Measurements from ENCODE around the gene SAP30BP. TPM values are rescaled to one million over a fixed set of nuclear protein-coding genes. Genes with fewer than 3 reads are reported as not detected.

SAP30BP gene
- total and polyA plus RNA-seq, 2 donors = 72.4 to 85.4 TPM

GRCh38 chr17:75668489-75668888 is 1.4 kb downstream of the SAP30BP start:
- peaks cover 14 to 18% of the 10 kb centered on the region in 2 donors for H3K4me1 ChIP-seq (ENCODE audit: control insufficient read depth in 2 of 2, insufficient read depth in 2 of 2, low read length in 2 of 2)
- no peak overlapping the region for H3K27ac ChIP-seq (ENCODE audit: low read depth in 1 of 2, low read length in 1 of 2)
- no peak overlapping the region for H3K4me3 ChIP-seq (ENCODE audit: low read length in 2 of 2)
- H3K36me3 ChIP-seq (ENCODE audit: control insufficient read depth in 2 of 2, insufficient read depth in 2 of 2, low read length in 1 of 2) = peaks cover 24 to 55% of the 10 kb centered on the region in 2 donors
- H3K27me3 ChIP-seq (ENCODE audit: control insufficient read depth in 2 of 2, insufficient read depth in 1 of 2, low read length in 1 of 2) = no peaks in the 10 kb centered on the region
- H3K9me3 ChIP-seq (ENCODE audit: control insufficient read depth in 2 of 2, insufficient read depth in 1 of 2, low read length in 1 of 2) = no peaks in the 10 kb centered on the region
- no peak for DNase-seq (ENCODE audit: low read depth in 6 of 9, low spot score in 9 of 9)
- 94% methylated on average over 4 of the region's 4 CpGs for WGBS

- H3K4me1 ChIP-seq (ENCODE audit: control insufficient read depth in 2 of 2, insufficient read depth in 2 of 2, low read length in 2 of 2) = peaks cover 14 to 28% of the 10 kb centered on the region in 2 donors
- DNase-seq (ENCODE audit: low read depth in 6 of 9, low spot score in 9 of 9) = no peak
Observed at GRCh38 chr17:75670868-75671267, 3.7 kb downstream of the SAP30BP start.

GRCh38 chr17:75672011-75672410 is 4.9 kb downstream of the SAP30BP start:
- WGBS = 98% methylated on average over 5 of the region's 5 CpGs
- peaks cover 28 to 63% of the 10 kb centered on the region in 2 donors for H3K36me3 ChIP-seq (ENCODE audit: control insufficient read depth in 2 of 2, insufficient read depth in 2 of 2, low read length in 1 of 2)
- no peak overlapping the region for H3K27ac ChIP-seq (ENCODE audit: low read depth in 1 of 2, low read length in 1 of 2)
- DNase-seq (ENCODE audit: low read depth in 6 of 9, low spot score in 9 of 9) = no peak
- no peaks in the 10 kb centered on the region for H3K9me3 ChIP-seq (ENCODE audit: control insufficient read depth in 2 of 2, insufficient read depth in 1 of 2, low read length in 1 of 2)
- H3K4me1 ChIP-seq (ENCODE audit: control insufficient read depth in 2 of 2, insufficient read depth in 2 of 2, low read length in 2 of 2) = peaks cover 7 to 22% of the 10 kb centered on the region in 2 donors
- no peak overlapping the region for H3K4me3 ChIP-seq (ENCODE audit: low read length in 2 of 2)
- H3K27me3 ChIP-seq (ENCODE audit: control insufficient read depth in 2 of 2, insufficient read depth in 1 of 2, low read length in 1 of 2) = no peaks in the 10 kb centered on the region

More at GRCh38 chr17:75670868-75671267, 3.7 kb downstream of the SAP30BP start:
- no peaks in the 10 kb centered on the region for H3K9me3 ChIP-seq (ENCODE audit: control insufficient read depth in 2 of 2, insufficient read depth in 1 of 2, low read length in 1 of 2)
- H3K4me3 ChIP-seq (ENCODE audit: low read length in 2 of 2) = no peak overlapping the region
- H3K36me3 ChIP-seq (ENCODE audit: control insufficient read depth in 2 of 2, insufficient read depth in 2 of 2, low read length in 1 of 2) = peaks cover 28 to 56% of the 10 kb centered on the region in 2 donors
- H3K27ac ChIP-seq (ENCODE audit: low read depth in 1 of 2, low read length in 1 of 2) = no peak overlapping the region
- 98% methylated on average over 5 of the region's 5 CpGs for WGBS
- H3K27me3 ChIP-seq (ENCODE audit: control insufficient read depth in 2 of 2, insufficient read depth in 1 of 2, low read length in 1 of 2) = no peaks in the 10 kb centered on the region

GRCh38 chr17:75673487-75673886 is 6.3 kb downstream of the SAP30BP start:
- Histone ChIP-seq H3K9me3 (ENCODE audit: control insufficient read depth in 2 of 2, insufficient read depth in 1 of 2, low read length in 1 of 2) (no peaks in the 10 kb centered on the region), H3K4me3 (ENCODE audit: low read length in 2 of 2) (no peak overlapping the region), H3K36me3 (ENCODE audit: control insufficient read depth in 2 of 2, insufficient read depth in 2 of 2, low read length in 1 of 2) (peaks cover 31 to 72% of the 10 kb centered on the region in 2 donors), H3K4me1 (ENCODE audit: control insufficient read depth in 2 of 2, insufficient read depth in 2 of 2, low read length in 2 of 2) (peaks cover under 1 to 11% of the 10 kb centered on the region in 2 donors), H3K27me3 (ENCODE audit: control insufficient read depth in 2 of 2, insufficient read depth in 1 of 2, low read length in 1 of 2) (no peaks in the 10 kb centered on the region), H3K27ac (ENCODE audit: low read depth in 1 of 2, low read length in 1 of 2) (no peak overlapping the region)
- no peak for DNase-seq (ENCODE audit: low read depth in 6 of 9, low spot score in 9 of 9)
- WGBS = 96% methylated on average over 4 of the region's 4 CpGs

- Histone ChIP-seq H3K27ac (ENCODE audit: low read depth in 1 of 2, low read length in 1 of 2) (no peak overlapping the region), H3K27me3 (ENCODE audit: control insufficient read depth in 2 of 2, insufficient read depth in 1 of 2, low read length in 1 of 2) (no peaks in the 10 kb centered on the region), H3K36me3 (ENCODE audit: control insufficient read depth in 2 of 2, insufficient read depth in 2 of 2, low read length in 1 of 2) (peaks cover 40 to 71% of the 10 kb centered on the region in 2 donors), H3K4me1 (ENCODE audit: control insufficient read depth in 2 of 2, insufficient read depth in 2 of 2, low read length in 2 of 2) (peaks cover 0 to 31% of the 10 kb centered on the region in 2 donors), H3K4me3 (ENCODE audit: low read length in 2 of 2) (no peak overlapping the region), H3K9me3 (ENCODE audit: control insufficient read depth in 2 of 2, insufficient read depth in 1 of 2, low read length in 1 of 2) (no peaks in the 10 kb centered on the region)
- DNase-seq (ENCODE audit: low read depth in 6 of 9, low spot score in 9 of 9) = no peak
- WGBS = 96% methylated on average over 3 of the region's 3 CpGs
Observed at GRCh38 chr17:75676461-75676860, 9.3 kb downstream of the SAP30BP start.

GRCh38 chr17:75679706-75680211 is 12.6 kb downstream of the SAP30BP start:
- 95% methylated on average over 11 of the region's 11 CpGs for WGBS
- H3K4me3 ChIP-seq (ENCODE audit: low read length in 2 of 2) = no peak overlapping the region
- no peaks in the 10 kb centered on the region for H3K27me3 ChIP-seq (ENCODE audit: control insufficient read depth in 2 of 2, insufficient read depth in 1 of 2, low read length in 1 of 2)
- peak in 1 of 9 donors; percentile 46 for DNase-seq (ENCODE audit: low read depth in 6 of 9, low spot score in 9 of 9)
- H3K27ac ChIP-seq (ENCODE audit: low read depth in 1 of 2, low read length in 1 of 2) = peak overlapping the region in 1 of 2 donors; percentile 30
- no peaks in the 10 kb centered on the region for H3K9me3 ChIP-seq (ENCODE audit: control insufficient read depth in 2 of 2, insufficient read depth in 1 of 2, low read length in 1 of 2)
- peaks cover 25 to 54% of the 10 kb centered on the region in 2 donors for H3K36me3 ChIP-seq (ENCODE audit: control insufficient read depth in 2 of 2, insufficient read depth in 2 of 2, low read length in 1 of 2)
- H3K4me1 ChIP-seq (ENCODE audit: control insufficient read depth in 2 of 2, insufficient read depth in 2 of 2, low read length in 2 of 2) = peaks cover 0 to 41% of the 10 kb centered on the region in 2 donors

GRCh38 chr17:75680431-75680830 is 13.3 kb downstream of the SAP30BP start:
- no peaks in the 10 kb centered on the region for H3K27me3 ChIP-seq (ENCODE audit: control insufficient read depth in 2 of 2, insufficient read depth in 1 of 2, low read length in 1 of 2)
- 98% methylated on average over 10 of the region's 10 CpGs for WGBS
- H3K4me1 ChIP-seq (ENCODE audit: control insufficient read depth in 2 of 2, insufficient read depth in 2 of 2, low read length in 2 of 2) = peaks cover 0 to 40% of the 10 kb centered on the region in 2 donors
- no peak overlapping the region for H3K4me3 ChIP-seq (ENCODE audit: low read length in 2 of 2)
- peak overlapping the region in 1 of 2 donors; percentile 39 for H3K27ac ChIP-seq (ENCODE audit: low read depth in 1 of 2, low read length in 1 of 2)
- H3K36me3 ChIP-seq (ENCODE audit: control insufficient read depth in 2 of 2, insufficient read depth in 2 of 2, low read length in 1 of 2) = peaks cover 27 to 61% of the 10 kb centered on the region in 2 donors
- no peak for DNase-seq (ENCODE audit: low read depth in 6 of 9, low spot score in 9 of 9)
- H3K9me3 ChIP-seq (ENCODE audit: control insufficient read depth in 2 of 2, insufficient read depth in 1 of 2, low read length in 1 of 2) = no peaks in the 10 kb centered on the region

- WGBS = 96% methylated on average over 3 of the region's 3 CpGs
- H3K27me3 ChIP-seq (ENCODE audit: control insufficient read depth in 2 of 2, insufficient read depth in 1 of 2, low read length in 1 of 2) = no peaks in the 10 kb centered on the region
- H3K27ac ChIP-seq (ENCODE audit: low read depth in 1 of 2, low read length in 1 of 2) = peak overlapping the region in 1 of 2 donors; percentile 71
- H3K36me3 ChIP-seq (ENCODE audit: control insufficient read depth in 2 of 2, insufficient read depth in 2 of 2, low read length in 1 of 2) = peaks cover 27 to 55% of the 10 kb centered on the region in 2 donors
- peaks cover under 1 to 47% of the 10 kb centered on the region in 2 donors for H3K4me1 ChIP-seq (ENCODE audit: control insufficient read depth in 2 of 2, insufficient read depth in 2 of 2, low read length in 2 of 2)
- no peaks in the 10 kb centered on the region for H3K9me3 ChIP-seq (ENCODE audit: control insufficient read depth in 2 of 2, insufficient read depth in 1 of 2, low read length in 1 of 2)
- H3K4me3 ChIP-seq (ENCODE audit: low read length in 2 of 2) = no peak overlapping the region
- no peak for DNase-seq (ENCODE audit: low read depth in 6 of 9, low spot score in 9 of 9)
Observed at GRCh38 chr17:75681289-75681688, 14.2 kb downstream of the SAP30BP start.

- H3K4me1 ChIP-seq (ENCODE audit: control insufficient read depth in 2 of 2, insufficient read depth in 2 of 2, low read length in 2 of 2) = peaks cover 19 to 70% of the 10 kb centered on the region in 2 donors
- DNase-seq (ENCODE audit: low read depth in 6 of 9, low spot score in 9 of 9) = no peak
- no peaks in the 10 kb centered on the region for H3K27me3 ChIP-seq (ENCODE audit: control insufficient read depth in 2 of 2, insufficient read depth in 1 of 2, low read length in 1 of 2)
- H3K36me3 ChIP-seq (ENCODE audit: control insufficient read depth in 2 of 2, insufficient read depth in 2 of 2, low read length in 1 of 2) = peaks cover 23 to 48% of the 10 kb centered on the region in 2 donors
- no peaks in the 10 kb centered on the region for H3K9me3 ChIP-seq (ENCODE audit: control insufficient read depth in 2 of 2, insufficient read depth in 1 of 2, low read length in 1 of 2)
- no peak overlapping the region for H3K4me3 ChIP-seq (ENCODE audit: low read length in 2 of 2)
- WGBS = 96% methylated on average over 4 of the region's 4 CpGs
- peak overlapping the region in 1 of 2 donors; percentile 4 for H3K27ac ChIP-seq (ENCODE audit: low read depth in 1 of 2, low read length in 1 of 2)
Observed at GRCh38 chr17:75683583-75683982, 16.4 kb downstream of the SAP30BP start.
